GM12873 (cell line): ENCODE results near the gene PRKN.

Source experiments
- CTCF ChIP-seq: IDR thresholded peaks from 2 replicates; pipeline ENCODE4 v1.5.1; 2012; ENCODE audit warnings: low read depth, mild to moderate bottlenecking, moderate library complexity, low read length, control low read depth; ENCODE audit not compliant: insufficient read depth; ENCODE audit errors: missing control alignments

The PRKN gene

GRCh38 chr6:162230147-162230752 lies 497.3 kb downstream of the PRKN start:
- TF ChIP-seq CTCF = no peak

- no peak for TF ChIP-seq CTCF
Observed at GRCh38 chr6:162229093-162229492, 498.5 kb downstream of the PRKN start.

- TF ChIP-seq CTCF = no peak
Observed at GRCh38 chr6:162226803-162227202, 500.8 kb downstream of the PRKN start.

GRCh38 chr6:162222521-162222920 lies 505.0 kb downstream of the PRKN start:
- TF ChIP-seq CTCF = no peak

- TF ChIP-seq CTCF = no peak
Observed at GRCh38 chr6:162220876-162221275, 506.7 kb downstream of the PRKN start.

- no peak for TF ChIP-seq CTCF
Observed at GRCh38 chr6:162219266-162219665, 508.3 kb downstream of the PRKN start.

- TF ChIP-seq CTCF = no peak
Observed at GRCh38 chr6:162217811-162218493, 509.6 kb downstream of the PRKN start.
